Thyroid gland (tissue), 4 donors: ENCODE measurements around the gene MPP2. TPM values are rescaled to one million over a fixed set of nuclear protein-coding genes. Genes with fewer than 3 reads are reported as not detected.
"Not testable (repeated sequence)": the region's sequence is repeated elsewhere in the genome, so short reads cannot be mapped to it uniquely, and the experiment has no call there.

Experiments
- DNase-seq, 2 donors: peaks; one replicate each; pipeline ENCODE4 v3.0.0-alpha.2; 2019
- H3K27ac ChIP-seq, 3 donors: fragments of 200-600 bp; sonication (generic); 1 replicate in 2 of 3; 2 replicates in 1 of 3; pipeline ENCODE4 v1.5.1; 2016 to 2019; ENCODE audit warnings: mild to moderate bottlenecking in 1 of 3, moderate library complexity in 1 of 3
- H3K27me3 ChIP-seq: fragments of 200-600 bp; sonication (generic); one replicate; pipeline ENCODE4 v1.5.1; 2019
- H3K36me3 ChIP-seq, 2 donors: fragments of 200-600 bp; sonication (generic); one replicate each; pipeline ENCODE4 v1.5.1; 2016 to 2019
- H3K4me1 ChIP-seq, 2 donors: fragments of 200-600 bp; sonication (generic); one replicate each; pipeline ENCODE4 v1.5.1; 2017 to 2019
- H3K4me3 ChIP-seq, 3 donors: fragments of 200-600 bp; sonication (generic); replicated peaks in 1 of 3; 1 replicate in 2 of 3; 2 replicates in 1 of 3; pipeline ENCODE4 v1.5.1; 2016; ENCODE audit warnings: mild to moderate bottlenecking in 1 of 3
- H3K9me3 ChIP-seq: fragments of 200-600 bp; sonication (generic); one replicate; pipeline ENCODE4 v1.5.1; 2017
- CTCF ChIP-seq, 6 experiments: fragments of 200-600 bp in 3 of 6; fragments of 450-650 bp in 3 of 6; sonication (generic) in 3 of 6; IDR thresholded peaks; one replicate each; pipeline ENCODE4 v1.5.1; 2016 to 2019; ENCODE audit warnings: antibody characterized with exemption in 6 of 6, mild to moderate bottlenecking in 2 of 6, inconsistent platforms in 1 of 6, moderate library complexity in 1 of 6
- POLR2A ChIP-seq, 2 donors: fragments of 450-650 bp; IDR thresholded peaks; one replicate each; pipeline ENCODE4 v1.6.1; 2017; ENCODE audit warnings: antibody characterized with exemption in 2 of 2, mild to moderate bottlenecking in 2 of 2, moderate library complexity in 1 of 2
- WGBS, 2 donors: methylation state at CpG; one replicate each; pipeline ENCODE4 v1.1.5; 2017; 5-methylcytosine and 5-hydroxymethylcytosine counted together
- intact Hi-C: fragments of 100-400 bp; cut with DNase I; formaldehyde crosslinking; loops from one replicate; pipeline ENCODE4 v1.15.1; 2023
- total RNA-seq, 4 donors: library from RNA; depleted of rRNA; stranded (reverse); fragments of >200 nt; gene quantifications; one replicate each; pipeline ENCODE4 v1.2.3, GENCODE V29; 2016

MPP2 gene
- total RNA-seq, 4 donors from 2014 or later, result 6.5 to 30.8 (median 9.0) TPM

GRCh38 chr17:43900183-43900857 is 7.0 kb downstream of the MPP2 start:
- H3K27me3 ChIP-seq, result no peaks in the 10 kb centered on the region
- H3K4me1 ChIP-seq, result peaks cover 7 to 17% of the 10 kb centered on the region in 2 donors
- peak overlapping the region in 2 of 3 donors; percentile 14 to 23 for H3K4me3 ChIP-seq
- H3K27ac ChIP-seq, result no peak overlapping the region
- DNase-seq, result peak; percentile 86 to 87
- 5 to 11% methylated on average over 7 to 10 of the region's 31 CpGs for WGBS, 2 donors
- intact Hi-C loops, result loop anchor here (10.0 kb wide), 1 partner anchor 224 kb away; the partner anchor contains the start of gene HDAC5
- TF ChIP-seq CTCF (IDR thresholded peaks at IDR 0.05) (no peak), POLR2A (IDR thresholded peaks at IDR 0.05) (no peak)
- no peaks in the 10 kb centered on the region for H3K9me3 ChIP-seq
- no peaks in the 10 kb centered on the region for H3K36me3 ChIP-seq

- TF ChIP-seq POLR2A (IDR thresholded peaks at IDR 0.05) (no peak), CTCF (IDR thresholded peaks at IDR 0.05) (no peak)
- Histone ChIP-seq H3K9me3 (no peaks in the 10 kb centered on the region), H3K27ac (no peak overlapping the region), H3K36me3 (no peaks in the 10 kb centered on the region), H3K4me1 (peaks cover 7 to 16% of the 10 kb centered on the region in 2 donors), H3K27me3 (no peaks in the 10 kb centered on the region), H3K4me3 (no peak overlapping the region)
- intact Hi-C loops, result no loop called here
- WGBS, 2 donors, result 50 to 80% methylated on average over 1 of the region's 1 CpG
- DNase-seq, result no peak
These were observed 8.9 kb downstream of the MPP2 start for GRCh38 chr17:43898446-43898845.

GRCh38 chr17:43897831-43898230 is 9.5 kb downstream of the MPP2 start:
- intact Hi-C loops, result no loop called here
- Histone ChIP-seq H3K9me3 (no peaks in the 10 kb centered on the region), H3K36me3 (no peaks in the 10 kb centered on the region), H3K27me3 (no peaks in the 10 kb centered on the region), H3K4me3 (no peak overlapping the region), H3K4me1 (peaks cover 7 to 16% of the 10 kb centered on the region in 2 donors), H3K27ac (no peak overlapping the region)
- TF ChIP-seq POLR2A (IDR thresholded peaks at IDR 0.05) (no peak), CTCF (IDR thresholded peaks at IDR 0.05) (no peak)
- DNase-seq, result no peak
- WGBS, 2 donors, result 93 to 100% methylated on average over 3 of the region's 3 CpGs

GRCh38 chr17:43894494-43894893 is 12.8 kb downstream of the MPP2 start:
- DNase-seq, H3K9me3 ChIP-seq, H3K36me3 ChIP-seq, H3K4me1 ChIP-seq, H3K27me3 ChIP-seq, H3K27ac ChIP-seq, intact Hi-C loops, H3K4me3 ChIP-seq: not testable (repeated sequence)
- WGBS, 2 donors, result 80 to 85% methylated on average over 4 of the region's 4 CpGs

- Histone ChIP-seq H3K4me3 (no peak overlapping the region), H3K36me3 (no peaks in the 10 kb centered on the region), H3K9me3 (no peaks in the 10 kb centered on the region), H3K4me1 (no peaks in the 10 kb centered on the region), H3K27me3 (no peaks in the 10 kb centered on the region), H3K27ac (no peak overlapping the region)
- WGBS, 2 donors, result 60 to 61% methylated on average over 4 of the region's 4 CpGs
- TF ChIP-seq CTCF (IDR thresholded peaks at IDR 0.05) (no peak), POLR2A (IDR thresholded peaks at IDR 0.05) (no peak)
- no peak for DNase-seq
- intact Hi-C loops, result no loop called here
These were observed 14.7 kb downstream of the MPP2 start for GRCh38 chr17:43892647-43892952.
